Calu3 (cell line): Measurements from ENCODE around the gene GTF2H4. TPM values are rescaled to one million over a fixed set of nuclear protein-coding genes. Genes with fewer than 3 reads are reported as not detected.
"Not testable (repeated sequence)": the region's sequence is repeated elsewhere in the genome, so short reads cannot be mapped to it uniquely, and the experiment has no call there.

ENCODE experiments used
- BruUV-seq: library from RNA; stranded (reverse); fragments of 400-500 nt; replicated peaks from 2 replicates; lab custom pipeline; 2021; lab: Mats Ljungman, UMichigan
- CTCF ChIA-PET: fragments of 300-600 bp; sonication (Branson Sonifier 250); formaldehyde crosslinking; loops from one replicate; lab custom pipeline; 2022; ENCODE audit warnings: antibody characterized with exemption; lab: Charles Lee
- DNase-seq: peaks from one replicate; pipeline ENCODE4 v3.0.0; 2022
- H3K27ac Mint-ChIP-seq: one replicate; pipeline ENCODE4 v1.8.0; 2022; ENCODE audit warnings: mixed read lengths; ENCODE audit not compliant: unreplicated experiment
- H3K27me3 Mint-ChIP-seq: one replicate; pipeline ENCODE4 v1.8.0; 2022; ENCODE audit warnings: mixed read lengths; ENCODE audit not compliant: unreplicated experiment
- H3K36me3 Mint-ChIP-seq: one replicate; pipeline ENCODE4 v1.8.0; 2022; ENCODE audit warnings: mild to moderate bottlenecking, moderate library complexity, mixed read lengths; ENCODE audit not compliant: insufficient read depth, unreplicated experiment
- H3K4me1 Mint-ChIP-seq: one replicate; pipeline ENCODE4 v1.8.0; 2022; ENCODE audit warnings: mild to moderate bottlenecking, low read depth, mixed read lengths; ENCODE audit not compliant: unreplicated experiment
- H3K4me3 Mint-ChIP-seq: one replicate; pipeline ENCODE4 v1.8.0; 2022; ENCODE audit warnings: mild to moderate bottlenecking, low read depth, moderate library complexity, mixed read lengths; ENCODE audit not compliant: unreplicated experiment
- H3K9me3 Mint-ChIP-seq: one replicate; pipeline ENCODE4 v1.8.0; 2022; ENCODE audit warnings: low read depth, mixed read lengths; ENCODE audit not compliant: unreplicated experiment
- CTCF ChIP-seq: fragments of 200-600 bp; IDR thresholded peaks from one replicate; pipeline ENCODE4 v1.8.0; 2022; ENCODE audit warnings: antibody characterized with exemption; ENCODE audit not compliant: unreplicated experiment
- intact Hi-C: fragments of 100-400 bp; cut with micrococcal nuclease; formaldehyde crosslinking; loops from one replicate; pipeline ENCODE4 v1.10.0; 2022; ENCODE audit not compliant: unreplicated experiment
- total RNA-seq: library from RNA; stranded (reverse); gene quantifications from 2 replicates; pipeline ENCODE4 v1.2.3, GENCODE V29; 2022

Gene GTF2H4
- total RNA-seq, 1 experiment from 2014 or later: 80.0 TPM

GRCh38 chr6:30864325-30864724, 43.7 kb upstream of the GTF2H4 start:
- intact Hi-C loops: no loop called here
- Mint-ChIP-seq H3K4me3 (no peak overlapping the region), H3K4me1 (peaks cover 12% of the 10 kb centered on the region), H3K36me3 (peaks cover 3% of the 10 kb centered on the region), H3K27me3 (no peaks in the 10 kb centered on the region), H3K27ac (no peak overlapping the region), H3K9me3 (peaks cover 5% of the 10 kb centered on the region)
- CTCF ChIA-PET: no interaction called here
- no peak for DNase-seq
- BruUV-seq: no TSS peak
- no peak for TF ChIP-seq CTCF

- peaks cover 18% of the 10 kb centered on the region for H3K4me1 Mint-ChIP-seq
- intact Hi-C loops: loop anchor here (2.0 kb wide), 1 partner anchor 30 kb away; no protein-coding TSS in a partner anchor
- H3K9me3 Mint-ChIP-seq: peaks cover 14% of the 10 kb centered on the region
- not testable (repeated sequence) for H3K27me3 Mint-ChIP-seq, H3K36me3 Mint-ChIP-seq, BruUV-seq
- H3K4me3 Mint-ChIP-seq: peak overlapping the region; percentile 56
- H3K27ac Mint-ChIP-seq: peak overlapping the region; percentile 87
- DNase-seq: peak; percentile 78
- CTCF ChIA-PET: interaction anchor here (0.5 to 0.8 kb wide), 3 partner anchors 22 to 1393 kb away, joined by 3 read pairs; no protein-coding TSS in a partner anchor
These were observed 38.7 kb upstream of the GTF2H4 start for GRCh38 chr6:30869241-30869749.

- H3K27ac Mint-ChIP-seq: peak overlapping the region; percentile 1
- intact Hi-C loops: no loop called here
- DNase-seq: no peak
- H3K9me3 Mint-ChIP-seq: peaks cover 14% of the 10 kb centered on the region
- H3K4me3 Mint-ChIP-seq: no peak overlapping the region
- H3K36me3 Mint-ChIP-seq: peaks cover 13% of the 10 kb centered on the region
- H3K4me1 Mint-ChIP-seq: peaks cover 24% of the 10 kb centered on the region
- CTCF ChIA-PET: no interaction called here
- no peaks in the 10 kb centered on the region for H3K27me3 Mint-ChIP-seq
- BruUV-seq: no TSS peak
- no peak for TF ChIP-seq CTCF
These were observed 37.5 kb upstream of the GTF2H4 start for GRCh38 chr6:30870546-30870945.

- peak overlapping the region; percentile 16 for H3K27ac Mint-ChIP-seq
- intact Hi-C loops: no loop called here
- no TSS peak for BruUV-seq
- no peak for DNase-seq
- H3K4me1 Mint-ChIP-seq: peaks cover 36% of the 10 kb centered on the region
- CTCF ChIA-PET: no interaction called here
- peaks cover 14% of the 10 kb centered on the region for H3K9me3 Mint-ChIP-seq
- H3K36me3 Mint-ChIP-seq: peaks cover 20% of the 10 kb centered on the region
- no peak overlapping the region for H3K4me3 Mint-ChIP-seq
- H3K27me3 Mint-ChIP-seq: no peaks in the 10 kb centered on the region
- no peak for TF ChIP-seq CTCF
These were observed 36.3 kb upstream of the GTF2H4 start for GRCh38 chr6:30871592-30872183.

GRCh38 chr6:30873137-30873640, 34.8 kb upstream of the GTF2H4 start:
- no peak for TF ChIP-seq CTCF
- CTCF ChIA-PET: no interaction called here
- H3K4me1 Mint-ChIP-seq: peaks cover 50% of the 10 kb centered on the region
- peaks cover 14% of the 10 kb centered on the region for H3K9me3 Mint-ChIP-seq
- H3K27ac Mint-ChIP-seq: no peak overlapping the region
- DNase-seq: no peak
- intact Hi-C loops: no loop called here
- H3K36me3 Mint-ChIP-seq: peaks cover 24% of the 10 kb centered on the region
- BruUV-seq: no TSS peak
- H3K27me3 Mint-ChIP-seq: no peaks in the 10 kb centered on the region
- no peak overlapping the region for H3K4me3 Mint-ChIP-seq

GRCh38 chr6:30873795-30874194, 34.2 kb upstream of the GTF2H4 start:
- H3K27ac Mint-ChIP-seq, CTCF ChIA-PET, DNase-seq, intact Hi-C loops, BruUV-seq, H3K4me3 Mint-ChIP-seq, H3K27me3 Mint-ChIP-seq: not testable (repeated sequence)
- peaks cover 14% of the 10 kb centered on the region for H3K9me3 Mint-ChIP-seq
- H3K4me1 Mint-ChIP-seq: peaks cover 47% of the 10 kb centered on the region
- H3K36me3 Mint-ChIP-seq: peaks cover 24% of the 10 kb centered on the region
